Middle frontal gyrus (tissue), 1 donor: ENCODE data around the gene SERPINB4.

Source experiments
- DNase-seq: peaks from one replicate; pipeline ENCODE4 v3.0.0-alpha.2; 2015; ENCODE audit warnings: low spot score; ENCODE audit errors: extremely low spot score

Gene SERPINB4

DNA sequence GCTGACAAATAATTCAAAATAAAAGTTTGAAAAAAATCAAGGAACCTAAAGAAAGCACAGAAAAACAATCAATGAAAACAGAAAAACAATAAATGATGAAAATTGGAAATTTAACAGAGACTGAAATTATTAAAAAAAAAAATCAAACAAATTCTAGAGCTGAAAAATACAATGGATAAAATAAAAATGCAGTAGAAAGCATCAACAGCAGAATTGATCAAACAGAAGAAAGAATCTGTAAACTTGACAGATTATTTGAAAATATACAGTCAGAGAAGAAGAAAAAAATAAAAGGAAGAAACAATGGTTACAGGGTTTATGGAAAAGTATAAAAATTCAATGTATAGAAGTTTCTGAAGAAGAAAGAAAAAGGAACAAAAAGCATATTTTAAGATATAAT is 16.2 kb downstream of the SERPINB4 start:
- no peak for DNase-seq

DNA sequence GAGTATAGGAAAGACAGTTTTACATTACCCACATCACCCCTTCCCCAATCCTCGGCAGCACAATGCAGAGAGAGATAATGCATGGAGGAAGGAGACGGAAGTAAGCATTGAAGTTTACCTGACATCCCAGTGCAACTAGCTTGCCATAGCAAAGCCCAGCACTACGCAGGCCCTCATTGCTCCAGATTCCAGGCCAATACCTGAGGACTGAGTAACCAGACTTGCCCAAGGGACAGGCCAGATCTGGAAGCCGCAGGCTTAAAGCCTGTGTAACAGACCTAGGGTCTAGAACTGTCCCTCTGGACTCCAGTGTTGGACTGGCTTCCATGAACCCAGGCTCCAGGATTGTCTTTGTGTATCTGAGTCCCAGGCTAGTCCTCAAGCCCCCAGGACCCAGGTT is 17.6 kb downstream of the SERPINB4 start:
- DNase-seq: no peak

DNA sequence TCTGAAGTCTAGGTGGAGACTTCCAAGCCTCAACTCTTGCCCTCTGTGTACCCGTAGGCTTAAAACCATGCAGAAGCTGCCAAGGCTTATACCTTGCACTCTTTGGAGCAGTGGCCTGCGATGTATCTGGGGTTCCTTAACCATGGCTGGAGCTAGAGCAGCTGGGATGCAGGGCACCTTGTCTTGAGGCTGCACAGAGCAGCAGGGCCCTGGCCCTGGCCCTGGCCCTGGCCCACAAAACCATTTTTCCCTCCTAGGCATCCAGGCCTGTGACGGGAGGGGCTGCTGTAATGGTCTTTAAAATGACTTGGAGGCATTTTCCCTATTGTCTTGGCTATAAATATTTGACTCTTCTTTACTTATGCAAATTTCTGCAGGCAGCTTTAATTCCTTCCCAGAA is 19.2 kb downstream of the SERPINB4 start:
- DNase-seq: no peak

DNA sequence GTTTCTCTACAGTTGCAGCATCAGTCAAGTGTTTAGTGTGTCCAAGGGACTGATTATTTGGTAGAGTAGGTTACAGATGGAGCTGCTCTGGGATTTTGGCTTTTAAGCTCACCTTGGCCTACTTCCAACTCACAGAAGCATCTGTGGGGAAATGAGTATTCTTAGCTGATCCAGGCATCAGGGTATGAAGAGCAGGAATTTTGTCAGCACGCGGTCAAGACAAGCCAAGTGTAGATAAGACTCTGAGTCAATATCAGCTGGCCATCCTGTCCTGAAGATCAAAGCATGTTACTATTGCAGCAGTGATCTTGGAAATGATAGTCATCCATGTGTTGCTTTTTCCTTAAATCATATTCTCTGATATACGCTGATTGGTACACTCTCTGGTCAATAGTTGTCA is 24.4 kb downstream of the SERPINB4 start:
- no peak for DNase-seq

DNA sequence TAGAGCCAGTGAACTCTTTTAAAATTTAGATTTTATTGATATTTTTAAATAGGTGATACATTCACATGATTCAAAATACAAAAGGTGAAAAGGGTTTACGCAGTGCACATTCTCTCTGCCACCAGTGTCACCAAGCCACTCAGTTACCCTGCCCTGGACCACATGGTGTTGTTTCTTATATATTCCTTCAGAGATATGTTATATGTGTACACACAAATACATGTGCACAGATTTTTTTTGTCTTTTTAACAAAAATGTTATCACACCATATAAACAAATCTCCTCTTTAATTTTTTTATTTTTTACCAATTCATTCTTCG is 26.2 kb downstream of the SERPINB4 start:
- DNase-seq: no peak

DNA sequence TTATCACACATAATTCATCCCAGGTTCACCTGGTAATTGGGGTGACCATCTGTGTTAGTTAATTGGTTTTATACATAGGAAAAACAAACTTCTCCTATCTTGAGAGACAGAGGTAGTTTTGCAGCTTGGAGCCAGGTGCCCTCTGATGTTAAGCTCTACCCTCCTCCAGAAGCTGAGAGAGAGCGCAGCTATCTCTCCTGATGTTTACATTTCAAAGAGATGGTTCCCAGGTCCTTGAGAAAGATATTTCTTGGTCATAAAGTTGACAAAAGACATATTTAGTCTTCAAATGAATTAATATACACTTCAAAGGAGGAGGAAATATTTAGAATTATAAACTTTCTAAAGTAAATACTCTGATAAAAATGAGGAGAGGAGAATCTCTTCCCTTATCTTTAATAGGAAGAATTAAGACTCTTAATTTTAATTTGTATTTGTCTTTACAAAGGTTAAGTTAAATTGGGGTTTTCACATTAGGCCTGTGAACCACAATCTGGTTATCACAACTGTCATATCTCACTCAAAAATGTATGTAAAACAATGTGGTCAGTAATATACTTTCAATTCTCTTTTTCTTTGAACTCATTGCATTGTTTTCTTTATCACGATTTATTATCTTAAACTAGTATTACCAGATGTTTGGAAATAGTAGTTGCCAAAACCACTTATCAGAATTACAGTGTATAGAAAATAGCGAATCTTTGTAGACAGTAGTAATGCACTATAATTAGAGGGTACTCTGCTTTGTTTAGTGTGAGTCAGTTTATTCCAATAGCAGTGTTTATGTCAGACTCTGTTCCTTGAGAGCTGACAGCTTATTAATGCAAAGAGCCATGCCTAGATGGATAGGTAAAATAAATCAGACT is 26.8 kb downstream of the SERPINB4 start:
- DNase-seq: no peak

DNA sequence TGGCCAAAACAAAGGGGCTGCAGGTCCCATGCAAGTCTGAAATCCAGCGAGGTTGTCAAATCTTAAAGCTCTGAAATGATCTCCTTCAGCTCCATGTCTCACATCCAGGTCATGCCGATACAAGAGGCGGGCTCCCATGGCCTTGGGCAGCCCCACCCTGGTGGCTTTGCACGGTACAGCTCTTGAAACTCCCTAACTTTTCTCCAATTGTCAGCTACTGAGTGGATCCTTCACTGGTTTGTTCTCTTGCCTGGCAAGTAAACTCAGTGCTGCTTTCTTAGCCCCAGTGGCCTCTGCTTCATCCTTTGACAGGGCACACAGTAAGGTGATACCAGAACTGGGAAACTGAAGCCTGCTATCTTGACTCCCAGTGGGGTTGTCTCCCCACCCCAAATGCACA is 30.6 kb downstream of the SERPINB4 start:
- no peak for DNase-seq

DNA sequence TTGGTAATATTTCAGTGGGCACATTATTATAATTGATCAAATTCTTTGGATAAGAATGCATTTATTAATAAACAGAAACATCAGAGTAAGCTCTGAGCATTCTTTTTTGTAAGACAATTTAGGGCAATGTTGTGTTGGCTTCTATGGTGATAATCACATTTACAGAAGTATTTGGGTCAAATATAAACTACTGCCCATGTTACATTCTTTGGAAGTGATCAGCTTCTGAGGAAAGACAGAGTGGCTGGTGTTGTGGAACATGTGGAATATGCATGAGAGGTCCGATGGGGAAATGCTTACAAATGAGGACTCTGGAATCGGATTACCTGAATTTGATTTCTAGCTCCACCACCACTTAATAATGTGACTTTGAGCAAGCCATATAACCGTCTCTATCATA is 37.5 kb downstream of the SERPINB4 start:
- DNase-seq: no peak

DNA sequence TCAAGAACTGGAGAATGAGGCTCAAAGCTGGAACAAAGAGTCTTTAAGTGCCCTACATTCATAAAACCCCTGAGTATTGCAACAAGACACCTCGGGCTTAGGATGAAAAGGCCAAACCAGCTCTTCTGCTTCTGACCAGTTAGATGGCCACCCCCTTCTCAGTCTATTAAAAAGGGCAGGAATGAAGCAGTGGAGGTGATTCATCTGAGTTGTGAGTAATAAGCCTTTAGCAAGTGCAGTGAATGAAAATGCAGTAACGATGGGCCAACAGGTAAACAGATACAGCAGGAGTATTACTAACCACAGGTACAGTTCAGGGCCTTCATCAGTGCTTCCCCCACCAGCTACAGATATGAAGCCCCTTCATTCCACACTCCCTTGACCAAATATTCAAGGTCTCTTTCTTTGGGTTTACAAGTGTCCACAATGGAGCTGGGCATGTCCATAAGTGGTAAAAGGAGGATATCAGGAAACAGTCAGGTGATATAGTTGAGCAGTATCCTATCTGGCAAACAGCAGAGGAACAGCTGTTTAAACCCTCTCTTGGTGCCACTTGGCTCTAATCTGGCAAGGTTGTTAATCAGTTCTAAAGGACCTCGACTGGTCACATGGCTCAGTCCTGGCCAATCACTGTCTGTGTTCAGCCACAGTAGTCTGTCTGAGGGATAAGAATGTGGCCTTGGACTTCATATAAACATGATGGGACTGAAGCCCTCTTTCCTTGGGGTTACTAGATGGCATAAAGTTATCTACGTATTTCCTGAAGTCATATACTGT is 39.1 kb downstream of the SERPINB4 start:
- no peak for DNase-seq

DNA sequence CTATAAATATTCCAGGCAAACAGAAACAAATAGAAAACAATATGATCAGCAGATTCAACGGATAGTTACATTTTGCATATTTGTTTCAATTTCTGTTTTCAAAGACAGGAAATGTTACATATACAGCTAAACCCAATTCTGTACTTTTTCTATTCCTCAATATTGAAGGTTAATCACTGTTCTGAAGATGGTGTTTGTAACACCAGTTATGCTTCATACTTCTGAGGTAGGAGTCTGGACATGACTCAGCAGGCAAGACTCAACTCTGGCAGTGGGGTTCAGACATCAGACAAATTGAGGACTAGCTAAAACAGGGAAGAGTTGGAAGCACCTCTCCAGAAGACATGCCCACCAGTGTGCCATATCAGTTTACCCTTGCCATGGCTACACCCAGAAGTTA is 40.3 kb downstream of the SERPINB4 start:
- no peak for DNase-seq

DNA sequence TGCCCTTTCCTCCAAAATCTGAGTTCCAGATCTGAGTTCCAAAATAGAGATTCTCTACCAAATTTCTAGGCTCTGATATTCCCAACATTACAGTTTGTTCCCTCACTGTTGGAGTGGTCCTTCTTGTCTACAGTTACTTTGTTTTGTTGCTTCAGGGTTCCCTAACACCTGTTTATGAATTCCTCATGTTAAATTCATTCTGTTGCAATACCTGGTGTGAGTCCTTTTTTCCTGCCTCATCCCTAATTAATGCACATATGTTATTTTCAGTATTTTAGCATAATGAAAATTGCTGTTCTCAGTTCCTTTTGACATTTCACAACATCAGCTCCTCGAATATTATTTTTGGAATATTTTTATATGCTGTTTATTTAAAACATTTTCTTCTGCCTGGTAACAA is 40.7 kb downstream of the SERPINB4 start:
- DNase-seq: no peak

DNA sequence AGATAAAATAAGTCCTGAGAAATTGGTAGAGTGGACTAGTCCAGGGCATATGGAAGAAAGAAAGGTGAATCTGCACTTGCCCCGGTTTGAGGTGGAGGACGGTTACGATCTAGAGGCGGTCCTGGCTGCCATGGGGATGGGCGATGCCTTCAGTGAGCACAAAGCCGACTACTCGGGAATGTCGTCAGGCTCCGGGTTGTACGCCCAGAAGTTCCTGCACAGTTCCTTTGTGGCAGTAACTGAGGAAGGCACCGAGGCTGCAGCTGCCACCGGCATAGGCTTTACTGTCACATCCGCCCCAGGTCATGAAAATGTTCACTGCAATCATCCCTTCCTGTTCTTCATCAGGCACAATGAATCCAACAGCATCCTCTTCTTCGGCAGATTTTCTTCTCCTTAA is 47.1 kb downstream of the SERPINB4 start:
- DNase-seq: no peak

DNA sequence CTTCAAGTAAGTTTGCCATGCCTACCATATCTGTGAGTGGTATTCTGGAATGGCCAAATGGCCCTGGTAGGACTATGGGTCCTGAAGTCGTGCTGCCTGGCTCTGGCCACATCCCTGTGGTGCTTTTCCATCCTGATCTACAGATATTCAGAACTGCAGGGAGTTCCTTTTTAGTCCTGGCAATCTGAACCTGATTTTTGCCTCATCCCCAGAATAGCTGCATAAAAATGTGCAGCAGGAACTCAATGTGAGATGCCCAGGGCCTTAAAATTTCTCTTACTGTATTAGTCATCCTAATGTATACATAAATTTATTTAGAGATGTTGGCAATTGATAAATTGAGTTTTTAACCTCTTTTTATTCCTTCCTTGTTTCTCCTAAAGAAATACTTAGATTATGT is 51.6 kb downstream of the SERPINB4 start:
- DNase-seq: no peak

DNA sequence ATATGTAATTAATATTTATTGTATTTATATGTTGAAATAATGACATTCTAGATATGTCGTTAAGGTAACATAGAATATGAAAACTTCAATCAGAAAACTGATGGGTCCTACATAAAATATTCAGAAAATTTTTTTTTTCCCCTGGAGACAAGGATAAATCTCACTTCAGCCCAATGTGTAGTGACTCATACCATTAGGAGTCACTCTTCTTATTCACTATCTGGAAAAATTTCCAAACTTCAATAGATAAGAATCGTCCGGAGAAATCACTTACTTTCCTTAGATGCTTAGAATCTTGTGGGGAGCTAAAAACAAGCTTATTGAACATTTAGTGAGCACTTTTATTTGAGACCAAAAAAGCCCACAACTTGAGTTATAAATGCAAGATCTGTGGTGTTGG is 52.3 kb downstream of the SERPINB4 start:
- DNase-seq: no peak

DNA sequence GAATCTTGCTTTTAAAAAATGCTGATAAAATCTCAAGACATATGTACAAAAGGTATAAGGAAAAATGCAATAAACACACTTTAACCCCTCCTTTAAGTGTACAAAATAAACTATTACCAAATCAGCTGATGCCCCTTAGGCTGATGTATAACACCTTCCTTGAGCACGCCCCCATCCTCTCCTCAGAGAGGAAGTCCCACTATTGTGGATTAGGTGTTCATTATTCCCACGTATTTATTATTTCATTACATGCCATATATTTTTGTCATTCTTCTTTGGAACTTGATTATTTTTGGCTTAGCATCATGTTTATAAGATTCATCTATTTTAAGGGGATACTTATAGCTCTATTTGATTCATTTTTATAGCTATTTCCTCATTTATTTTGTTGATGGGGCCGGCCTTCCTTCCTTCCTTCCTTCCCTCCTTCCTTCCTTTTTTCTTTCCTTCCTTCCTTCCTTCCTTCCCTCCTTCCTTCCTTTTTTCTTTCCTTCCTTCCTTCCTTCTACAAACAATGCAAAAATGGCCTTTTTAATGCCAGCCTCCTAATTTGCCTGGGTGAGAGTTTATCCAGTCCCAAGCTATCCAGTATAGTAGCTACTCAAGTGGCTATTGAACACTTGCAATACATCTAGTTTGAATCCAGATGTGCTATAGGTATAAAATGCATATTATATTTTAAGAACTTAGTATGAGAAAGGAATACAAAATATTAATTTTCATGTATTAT is 52.9 kb downstream of the SERPINB4 start:
- no peak for DNase-seq

DNA sequence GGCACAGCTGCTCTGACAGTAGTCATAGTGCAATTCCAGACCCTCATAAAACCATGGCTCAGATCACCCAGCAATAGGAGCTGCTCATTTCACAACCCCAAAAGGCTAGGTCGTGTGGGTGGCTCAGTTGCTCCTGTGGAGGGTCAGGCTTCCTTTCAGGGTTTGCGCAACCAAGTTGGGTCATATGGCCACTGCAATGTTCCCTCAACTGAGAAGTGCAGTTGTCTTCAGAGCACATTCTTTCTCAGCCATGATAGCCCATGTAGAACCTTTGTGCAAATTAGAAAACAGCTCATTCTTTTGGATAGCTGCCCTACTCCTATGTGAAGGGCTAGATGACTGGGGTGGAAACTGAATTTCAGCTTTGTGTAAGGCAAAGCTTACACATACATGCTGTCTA is 53.7 kb downstream of the SERPINB4 start:
- DNase-seq: no peak

DNA sequence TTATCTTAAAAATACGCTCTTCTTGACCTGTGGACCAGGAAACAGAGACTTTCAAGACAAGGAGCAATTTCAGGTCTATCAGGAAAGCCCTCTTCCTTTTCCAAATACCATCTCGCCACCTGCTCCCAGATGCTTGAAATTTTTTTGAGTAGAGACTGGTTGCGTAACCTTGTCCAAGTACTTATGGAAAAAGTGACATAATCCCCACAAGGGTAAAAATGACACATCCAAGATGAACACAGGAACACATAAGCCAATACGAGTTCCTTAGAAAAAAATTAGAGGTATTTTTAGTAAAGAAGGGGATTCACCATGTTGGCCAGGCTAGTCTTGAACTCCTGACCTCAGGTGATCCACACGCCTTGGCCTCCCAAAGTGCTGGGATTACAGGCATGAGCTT is 55.1 kb downstream of the SERPINB4 start:
- DNase-seq: no peak
